GM19043 (cell line): ENCODE results near the gene CAPZA2.
"Not testable (repeated sequence)": the region's sequence is repeated elsewhere in the genome, so short reads cannot be mapped to it uniquely, and the experiment has no call there.

Experiments
- ATAC-seq: cut with Tn5 transposase; IDR thresholded peaks from one replicate; pipeline ENCODE4 v1.9.1; 2021; ENCODE audit warnings: low read depth; ENCODE audit not compliant: unreplicated experiment

CAPZA2 gene

GRCh38 chr7:116911801-116912200 is 49.4 kb downstream of the CAPZA2 start:
- ATAC-seq, result no peak

GRCh38 chr7:116912269-116912909 is 50.0 kb downstream of the CAPZA2 start:
- ATAC-seq, result no peak

GRCh38 chr7:116918704-116919103 is 56.3 kb downstream of the CAPZA2 start:
- ATAC-seq, result no peak

- ATAC-seq, result no peak
These were observed 58.0 kb downstream of the CAPZA2 start for GRCh38 chr7:116920359-116920758.

DNA sequence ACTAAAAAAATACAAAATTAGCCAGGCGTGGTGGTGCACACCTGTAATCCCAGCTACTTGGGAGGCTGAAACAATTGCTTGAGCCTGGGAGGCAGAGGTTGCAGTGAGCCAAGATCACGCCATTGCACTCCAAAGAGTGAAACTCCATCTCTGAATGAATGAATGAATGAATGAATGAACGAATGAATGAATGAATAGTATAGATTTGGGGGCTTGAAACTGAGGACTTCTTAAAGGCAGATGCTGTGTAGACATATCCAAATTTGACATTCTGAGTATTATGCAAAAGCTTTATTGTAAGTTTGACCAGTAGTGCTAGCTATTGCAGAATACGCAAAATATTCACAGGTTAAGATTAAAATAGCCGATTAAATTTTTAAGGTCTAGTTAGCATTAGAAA is 60.2 kb downstream of the CAPZA2 start:
- no peak for ATAC-seq

GRCh38 chr7:116924741-116925140 is 62.4 kb downstream of the CAPZA2 start:
- ATAC-seq, result no peak

GRCh38 chr7:116929021-116929420 is 66.6 kb downstream of the CAPZA2 start:
- ATAC-seq, result no peak

- peak; percentile 74 for ATAC-seq
These were observed 67.8 kb downstream of the CAPZA2 start for GRCh38 chr7:116929914-116930913.

GRCh38 chr7:116932566-116932965 is 70.2 kb downstream of the CAPZA2 start:
- no peak for ATAC-seq

GRCh38 chr7:116933465-116933864 is 71.1 kb downstream of the CAPZA2 start:
- ATAC-seq, result no peak

GRCh38 chr7:116934580-116934979 is 72.2 kb downstream of the CAPZA2 start:
- ATAC-seq, result no peak

DNA sequence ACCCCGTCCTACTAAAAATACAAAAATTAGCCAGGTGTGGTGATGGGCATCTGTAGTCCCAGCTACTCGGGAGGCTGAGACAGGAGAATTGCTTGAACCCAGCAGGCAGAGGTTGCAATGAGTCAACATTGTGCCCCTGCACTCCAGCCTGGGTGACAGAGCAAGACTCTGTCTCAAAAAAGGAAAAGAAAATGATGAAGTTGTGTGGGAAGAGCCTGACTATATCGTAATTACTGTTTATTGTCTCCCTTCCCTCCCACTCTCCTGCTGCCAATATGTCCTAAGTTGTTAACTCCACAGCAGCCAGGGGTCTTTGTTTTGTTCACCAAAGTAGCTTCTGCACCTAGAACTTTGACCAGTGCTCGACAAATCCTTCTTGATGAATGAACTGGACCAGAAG is 74.5 kb downstream of the CAPZA2 start:
- ATAC-seq, result not testable (repeated sequence)

- no peak for ATAC-seq
These were observed 76.3 kb downstream of the CAPZA2 start for GRCh38 chr7:116938678-116939077.

DNA sequence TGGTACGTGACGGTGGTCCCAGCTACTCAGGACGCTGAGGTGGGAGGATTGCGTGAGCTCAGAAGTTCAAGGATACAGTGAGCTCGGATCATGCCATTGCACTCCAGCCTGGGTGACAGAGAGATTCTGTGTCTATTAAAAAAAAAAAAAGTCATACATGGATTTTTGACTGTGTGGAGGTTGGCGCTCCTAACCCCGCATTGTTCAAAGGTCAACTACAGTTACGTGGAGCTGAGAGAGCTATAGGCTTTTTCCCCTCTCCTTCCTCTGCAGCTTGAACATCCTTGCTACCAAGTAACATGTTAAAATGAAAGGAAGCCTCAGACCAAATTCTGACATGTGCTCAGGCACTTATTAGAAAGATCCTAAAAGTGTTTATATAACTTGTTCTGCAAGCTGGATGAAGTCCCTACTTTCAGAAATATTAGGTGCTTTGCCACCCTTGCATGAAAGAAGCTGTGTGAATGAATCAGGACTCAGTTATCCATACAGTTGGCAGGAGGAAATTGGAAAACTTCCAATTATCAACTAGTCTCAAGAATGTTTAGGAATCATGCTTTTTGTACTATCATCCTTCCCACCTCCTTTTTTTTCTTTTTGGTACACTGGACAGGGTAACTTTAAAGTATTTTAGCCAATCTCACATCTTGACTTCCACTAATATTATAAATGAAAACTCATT is 78.4 kb downstream of the CAPZA2 start:
- no peak for ATAC-seq

DNA sequence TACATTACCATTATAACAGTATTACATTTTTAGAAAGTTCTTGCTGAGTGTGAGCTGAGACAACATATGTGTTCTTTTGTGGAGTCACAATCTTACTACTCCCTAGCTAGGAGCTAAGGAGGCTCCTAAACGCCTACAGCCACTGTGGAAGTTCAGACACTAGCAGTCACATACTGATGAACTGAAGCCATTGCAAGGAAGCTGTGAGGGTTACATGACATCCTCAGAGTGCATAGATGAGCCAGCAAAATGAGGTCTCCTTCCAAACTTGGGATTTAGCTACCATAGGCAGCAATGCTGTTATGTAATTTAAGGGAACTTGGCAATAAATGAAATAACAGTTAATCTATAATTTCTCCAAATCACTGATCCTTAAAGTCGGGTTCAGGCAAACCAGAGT is 80.1 kb downstream of the CAPZA2 start:
- no peak for ATAC-seq

GRCh38 chr7:116948934-116949333 is 86.5 kb downstream of the CAPZA2 start:
- ATAC-seq, result no peak

GRCh38 chr7:116949941-116950801 is 87.8 kb downstream of the CAPZA2 start:
- no peak for ATAC-seq

GRCh38 chr7:116950889-116951351 is 88.5 kb downstream of the CAPZA2 start:
- ATAC-seq, result no peak

- no peak for ATAC-seq
These were observed 89.2 kb downstream of the CAPZA2 start for GRCh38 chr7:116951366-116952292.
